ENCODE measurements around the gene PNMA6A. TPM values are rescaled to one million over a fixed set of nuclear protein-coding genes. Genes with fewer than 3 reads are reported as not detected.
"Not testable (repeated sequence)": the region's sequence is repeated elsewhere in the genome, so short reads cannot be mapped to it uniquely, and the experiment has no call there.

Gene PNMA6A
- total RNA-seq, 1 donor from 2014 or later, result 1.4 TPM

DNA sequence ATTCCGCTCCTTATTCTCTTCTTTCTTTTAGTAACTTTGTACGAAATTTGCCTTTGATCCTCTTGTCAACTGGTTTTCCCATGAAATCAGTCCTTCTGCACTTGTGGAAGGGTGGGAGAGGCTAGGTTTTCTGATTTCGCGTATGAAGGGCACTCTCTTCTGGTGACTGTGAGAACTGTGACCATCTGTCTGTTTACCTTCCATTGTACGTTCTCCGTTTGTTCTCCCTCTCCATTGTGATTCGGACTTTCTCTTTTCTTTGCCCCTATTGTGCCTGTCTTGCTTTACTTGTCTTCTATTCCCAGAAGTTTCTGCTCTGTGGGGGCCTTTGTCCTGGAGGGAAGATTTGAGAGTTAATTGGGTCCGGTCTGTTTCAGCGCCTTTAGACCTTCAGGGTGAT is 41.6 kb downstream of the PNMA6A start:
- H3K27me3 ChIP-seq (ENCODE audit: low read depth); H3K27ac ChIP-seq (replicated peaks); DNase-seq; H3K4me3 ChIP-seq; H3K9me3 ChIP-seq (replicated peaks); intact Hi-C loops (cut with micrococcal nuclease); H3K4me1 ChIP-seq; H3K36me3 ChIP-seq: not testable (repeated sequence)

DNA sequence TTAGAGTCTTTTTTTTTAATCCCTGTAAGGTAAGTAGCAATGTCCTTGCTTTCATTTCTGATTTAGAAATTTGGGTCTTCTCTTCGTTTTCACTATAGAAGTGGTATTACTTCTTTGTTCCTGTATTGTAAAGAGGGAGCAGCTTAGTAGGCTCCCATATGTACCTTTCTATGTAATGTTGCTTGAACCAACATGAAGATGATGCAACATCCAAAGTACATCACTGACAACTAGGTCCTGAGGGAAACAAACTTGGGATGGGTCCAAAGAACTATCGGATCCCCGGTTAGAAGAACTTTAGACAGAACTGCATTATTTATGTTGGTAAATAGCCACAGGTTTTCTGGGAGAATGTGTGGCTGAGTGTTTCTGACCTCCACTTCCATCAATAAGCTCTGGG is 45.5 kb downstream of the PNMA6A start:
- H3K36me3 ChIP-seq; H3K9me3 ChIP-seq (replicated peaks); intact Hi-C loops (cut with micrococcal nuclease); H3K27ac ChIP-seq (replicated peaks); DNase-seq; H3K4me3 ChIP-seq; H3K4me1 ChIP-seq; H3K27me3 ChIP-seq (ENCODE audit: low read depth): not testable (repeated sequence)

DNA sequence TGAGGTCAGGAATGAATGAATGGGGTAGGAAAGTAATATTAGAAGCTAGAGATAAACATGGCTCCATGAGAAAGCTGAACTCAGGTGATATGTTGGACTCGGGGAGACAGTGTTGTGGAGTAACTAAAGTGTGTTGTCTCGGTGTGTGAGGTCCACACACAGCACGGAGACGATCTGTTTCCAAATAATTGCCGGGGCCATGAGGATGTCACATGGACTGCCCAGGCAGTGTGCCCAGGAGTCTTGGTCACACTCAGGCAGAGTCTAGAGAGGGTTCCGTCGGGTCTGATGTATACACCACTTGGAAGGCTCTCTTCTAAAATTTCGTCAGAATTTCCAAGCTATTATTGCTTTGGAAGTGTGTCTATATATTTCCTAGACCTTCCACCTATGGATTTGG is 48.0 kb downstream of the PNMA6A start:
- H3K27ac ChIP-seq (replicated peaks); intact Hi-C loops (cut with micrococcal nuclease): not testable (repeated sequence)

DNA sequence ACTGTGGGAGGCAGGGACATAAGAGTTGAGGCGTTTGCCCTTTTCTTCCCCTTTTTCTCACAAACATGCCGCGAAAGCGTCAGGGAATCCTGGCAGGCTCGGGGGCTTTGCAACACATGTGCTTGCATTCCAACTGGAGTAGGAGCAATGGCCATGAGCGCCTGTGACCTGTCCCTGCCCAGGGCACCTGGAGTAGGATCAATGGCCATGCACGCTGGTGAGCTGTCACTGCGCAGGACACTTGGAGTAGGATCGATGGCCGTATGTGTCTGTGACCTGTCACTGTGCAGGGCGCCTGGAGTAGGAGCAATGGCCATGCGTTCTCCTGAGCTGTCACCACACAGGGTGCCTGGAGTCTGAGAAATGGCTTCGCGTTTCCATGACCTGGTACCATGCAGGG is 51.2 kb downstream of the PNMA6A start:
- H3K9me3 ChIP-seq (replicated peaks); H3K4me1 ChIP-seq; H3K4me3 ChIP-seq; H3K36me3 ChIP-seq; H3K27ac ChIP-seq (replicated peaks); DNase-seq; H3K27me3 ChIP-seq (ENCODE audit: low read depth); intact Hi-C loops (cut with micrococcal nuclease): not testable (repeated sequence)

More for the DNA sequence above, 48.0 kb downstream of the PNMA6A start:
- not testable (repeated sequence) for H3K27me3 ChIP-seq (ENCODE audit: low read depth); DNase-seq; H3K9me3 ChIP-seq (replicated peaks); H3K4me3 ChIP-seq; H3K4me1 ChIP-seq; H3K36me3 ChIP-seq

Other genes starting within 250 kb of the PNMA6A start
- 24.1 TPM for gene CETN2, start 241.7 kb upstream of the PNMA6A start, total RNA-seq
- 11.4 TPM for gene NSDHL, start 241.4 kb upstream of the PNMA6A start, total RNA-seq
- gene ZNF185, start 174.4 kb upstream of the PNMA6A start, total RNA-seq, result 1.6 TPM
- not detected for gene PNMA5, start 78.3 kb upstream of the PNMA6A start, total RNA-seq
- 1.8 TPM for gene PNMA3, start 16.0 kb upstream of the PNMA6A start, total RNA-seq
- gene MAGEA1, start 106.8 kb downstream of the PNMA6A start, total RNA-seq, result not detected
- not detected for gene PNMA6F, start 249.3 kb downstream of the PNMA6A start, total RNA-seq

Data from left ventricle myocardium inferior (tissue), 1 donor.